Measurements from ENCODE around the gene C1QTNF6. TPM values are rescaled to one million over a fixed set of nuclear protein-coding genes. Genes with fewer than 3 reads are reported as not detected.

The C1QTNF6 gene
- total RNA-seq, 1 donor from 2014 or later: 7.7 TPM

DNA sequence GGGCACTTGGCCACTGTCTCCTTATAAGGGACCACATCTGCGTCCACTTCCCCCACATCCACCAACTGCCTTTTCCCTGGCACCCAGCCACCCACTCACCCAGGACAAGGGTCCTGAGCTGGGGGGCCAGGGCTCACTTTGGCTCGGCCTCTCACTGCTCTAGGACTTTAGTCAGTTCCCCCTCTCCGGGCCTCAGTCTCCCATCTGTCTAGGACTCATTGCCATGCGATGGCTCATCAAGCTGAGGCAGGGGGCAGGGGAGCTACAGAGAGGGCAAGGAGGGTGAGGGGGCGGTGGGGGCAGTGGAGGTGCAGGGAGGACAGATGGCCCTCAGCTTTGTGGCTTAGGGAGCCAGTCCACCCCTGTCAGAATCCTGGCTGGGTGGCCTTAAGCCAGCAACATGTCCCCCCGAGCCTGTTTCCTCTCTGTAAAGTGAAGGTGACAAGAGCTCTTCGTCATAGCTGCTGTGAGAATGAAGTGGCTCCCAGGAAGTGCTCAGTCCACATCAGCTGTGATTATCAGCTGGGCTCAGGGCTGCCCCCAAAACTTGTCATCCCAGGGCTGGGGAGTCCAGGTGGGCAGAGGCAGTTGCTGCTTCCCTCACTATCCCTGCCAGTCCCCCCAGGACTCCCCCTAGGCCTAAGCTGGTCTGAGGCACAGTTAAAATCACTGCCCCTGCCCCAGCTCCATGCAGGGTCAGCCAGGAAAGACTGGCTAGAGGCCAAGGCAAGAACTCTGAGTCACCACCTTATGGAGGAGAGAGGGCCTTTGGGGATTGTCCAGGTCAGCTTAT is 41.2 kb upstream of the C1QTNF6 start:
- intact Hi-C loops (cut with micrococcal nuclease): no loop called here
- H3K4me3 Mint-ChIP-seq (ENCODE audit: low read depth): peak overlapping the region; percentile 74
- no peaks in the 10 kb centered on the region for H3K27me3 Mint-ChIP-seq (ENCODE audit: low read depth)
- H3K9me3 Mint-ChIP-seq: no peaks in the 10 kb centered on the region
- H3K4me1 Mint-ChIP-seq (ENCODE audit: low read depth): peaks cover 80% of the 10 kb centered on the region
- no peak for DNase-seq (ENCODE audit: low spot score)
- H3K27ac Mint-ChIP-seq: peak overlapping the region; percentile 95
- H3K36me3 Mint-ChIP-seq (ENCODE audit: low read depth): peaks cover 87% of the 10 kb centered on the region

DNA sequence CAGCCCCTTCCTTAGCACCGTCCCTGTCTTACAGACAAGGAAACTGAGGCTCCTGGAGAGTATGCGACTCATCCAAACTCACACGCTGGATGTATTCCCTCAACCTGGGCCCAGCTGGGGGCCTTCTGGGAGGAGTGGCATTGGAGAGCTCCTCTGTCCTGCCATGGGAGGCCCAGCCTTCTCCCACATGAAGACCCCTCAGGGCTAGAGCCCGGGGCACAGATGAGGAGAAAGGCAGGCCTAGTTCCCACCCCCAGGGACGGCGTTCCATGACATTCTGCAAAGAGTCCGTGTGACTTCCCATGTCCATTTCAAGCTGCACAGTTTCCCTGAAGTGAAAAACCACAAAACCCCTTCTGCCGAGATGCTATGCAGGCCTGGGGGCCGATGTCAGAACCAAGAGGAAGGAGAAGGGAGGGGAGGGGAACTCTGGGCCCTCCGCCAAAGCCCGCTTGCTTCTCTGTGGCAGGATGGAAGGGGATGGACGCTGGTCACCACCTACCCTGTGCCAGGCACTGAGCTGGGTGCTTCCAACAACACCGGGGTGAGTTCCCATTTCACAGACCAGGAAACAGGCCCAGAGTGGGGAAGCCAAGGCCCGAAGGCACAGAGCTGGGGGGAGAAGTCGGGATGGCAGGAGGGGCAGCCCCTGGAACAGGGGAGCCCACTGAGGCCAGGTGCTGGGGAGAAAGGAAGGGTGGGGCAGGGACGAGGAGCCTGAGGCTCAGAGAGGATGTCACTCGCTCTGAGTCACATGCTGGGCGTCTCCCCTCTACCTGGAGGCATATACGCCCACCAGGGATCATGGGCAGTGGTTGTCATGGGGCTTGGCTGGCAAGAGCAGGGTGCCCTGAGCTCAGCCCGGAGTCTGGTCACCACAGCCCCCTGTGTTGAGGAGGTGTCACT is 40.3 kb upstream of the C1QTNF6 start:
- Mint-ChIP-seq H3K36me3 (ENCODE audit: low read depth) (peaks cover 88% of the 10 kb centered on the region), H3K4me1 (ENCODE audit: low read depth) (peaks cover 81% of the 10 kb centered on the region), H3K27me3 (ENCODE audit: low read depth) (no peaks in the 10 kb centered on the region), H3K9me3 (no peaks in the 10 kb centered on the region), H3K27ac (peak overlapping the region; percentile 95), H3K4me3 (ENCODE audit: low read depth) (peak overlapping the region; percentile 51)
- intact Hi-C loops (cut with micrococcal nuclease): no loop called here
- DNase-seq (ENCODE audit: low spot score): no peak

DNA sequence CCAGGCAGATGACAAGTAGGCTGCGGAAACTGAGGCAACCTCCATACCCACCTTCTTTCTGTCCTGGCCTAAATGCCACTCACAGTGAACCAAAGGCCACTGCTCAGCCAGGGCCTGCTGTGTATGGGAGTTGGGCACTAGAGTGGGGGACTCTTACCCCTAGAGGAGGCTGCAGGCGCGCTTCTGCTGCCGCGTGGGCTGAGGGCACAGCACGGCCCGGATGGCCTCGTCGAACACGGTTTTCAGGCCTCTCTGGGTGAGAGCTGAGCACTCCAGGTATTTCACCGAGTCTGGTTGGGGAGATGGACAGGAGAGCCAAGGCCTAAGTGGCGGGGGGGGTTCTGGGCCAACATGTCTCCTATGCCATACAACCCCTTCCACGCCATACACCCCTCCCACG is 38.5 kb upstream of the C1QTNF6 start:
- H3K27ac Mint-ChIP-seq: peak overlapping the region; percentile 78
- no peak overlapping the region for H3K4me3 Mint-ChIP-seq (ENCODE audit: low read depth)
- H3K36me3 Mint-ChIP-seq (ENCODE audit: low read depth): peaks cover 89% of the 10 kb centered on the region
- peaks cover 83% of the 10 kb centered on the region for H3K4me1 Mint-ChIP-seq (ENCODE audit: low read depth)
- H3K9me3 Mint-ChIP-seq: peaks cover 7% of the 10 kb centered on the region
- no peak for DNase-seq (ENCODE audit: low spot score)
- H3K27me3 Mint-ChIP-seq (ENCODE audit: low read depth): no peaks in the 10 kb centered on the region
- intact Hi-C loops (cut with micrococcal nuclease): no loop called here

DNA sequence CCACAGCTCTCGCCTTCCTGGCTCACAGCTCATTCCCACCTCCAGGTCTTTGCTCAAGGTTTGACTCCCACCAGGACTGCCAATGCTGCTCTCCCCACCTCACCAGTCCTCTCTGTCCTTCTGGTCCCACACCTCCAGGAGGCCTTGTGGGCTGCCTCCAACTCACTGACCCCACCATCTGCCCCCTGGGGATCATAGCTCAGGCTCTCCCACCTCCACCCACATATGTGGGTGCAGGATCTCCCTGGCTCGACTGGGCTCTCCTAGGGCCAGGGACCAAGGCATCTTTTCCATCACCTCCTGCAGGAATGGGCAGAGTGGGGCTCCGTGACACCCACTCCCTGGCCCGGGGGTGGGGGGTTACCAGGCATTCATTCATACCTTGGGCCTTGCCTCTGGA is 38.0 kb upstream of the C1QTNF6 start:
- peak overlapping the region; percentile 78 for H3K27ac Mint-ChIP-seq
- DNase-seq (ENCODE audit: low spot score): no peak
- H3K36me3 Mint-ChIP-seq (ENCODE audit: low read depth): peaks cover 89% of the 10 kb centered on the region
- peaks cover 83% of the 10 kb centered on the region for H3K4me1 Mint-ChIP-seq (ENCODE audit: low read depth)
- H3K4me3 Mint-ChIP-seq (ENCODE audit: low read depth): no peak overlapping the region
- H3K27me3 Mint-ChIP-seq (ENCODE audit: low read depth): no peaks in the 10 kb centered on the region
- intact Hi-C loops (cut with micrococcal nuclease): no loop called here
- H3K9me3 Mint-ChIP-seq: peaks cover 11% of the 10 kb centered on the region

DNA sequence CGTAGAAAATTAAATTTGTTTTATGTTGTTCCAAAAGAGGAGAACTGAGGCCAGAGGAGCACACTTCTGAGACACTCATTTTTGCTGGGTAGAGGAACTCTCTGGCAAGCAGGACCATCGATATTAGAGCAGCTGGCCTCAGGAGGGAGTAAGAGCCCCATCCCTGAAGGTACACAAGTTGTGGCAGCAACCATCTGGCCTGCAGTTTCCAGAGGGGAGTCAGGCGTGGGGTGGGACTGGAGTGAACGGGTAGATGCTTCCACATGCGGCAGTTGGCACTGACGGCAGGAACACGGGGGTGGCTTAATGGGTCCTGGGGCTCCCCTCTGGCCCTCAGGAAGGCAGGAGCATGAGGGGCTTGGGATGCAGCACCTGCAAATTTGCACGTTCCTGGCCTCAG is 37.4 kb upstream of the C1QTNF6 start:
- Mint-ChIP-seq H3K4me3 (ENCODE audit: low read depth) (no peak overlapping the region), H3K9me3 (peaks cover 16% of the 10 kb centered on the region), H3K27me3 (ENCODE audit: low read depth) (no peaks in the 10 kb centered on the region), H3K4me1 (ENCODE audit: low read depth) (peaks cover 83% of the 10 kb centered on the region), H3K36me3 (ENCODE audit: low read depth) (peaks cover 89% of the 10 kb centered on the region), H3K27ac (peak overlapping the region; percentile 74)
- intact Hi-C loops (cut with micrococcal nuclease): no loop called here
- DNase-seq (ENCODE audit: low spot score): no peak

DNA sequence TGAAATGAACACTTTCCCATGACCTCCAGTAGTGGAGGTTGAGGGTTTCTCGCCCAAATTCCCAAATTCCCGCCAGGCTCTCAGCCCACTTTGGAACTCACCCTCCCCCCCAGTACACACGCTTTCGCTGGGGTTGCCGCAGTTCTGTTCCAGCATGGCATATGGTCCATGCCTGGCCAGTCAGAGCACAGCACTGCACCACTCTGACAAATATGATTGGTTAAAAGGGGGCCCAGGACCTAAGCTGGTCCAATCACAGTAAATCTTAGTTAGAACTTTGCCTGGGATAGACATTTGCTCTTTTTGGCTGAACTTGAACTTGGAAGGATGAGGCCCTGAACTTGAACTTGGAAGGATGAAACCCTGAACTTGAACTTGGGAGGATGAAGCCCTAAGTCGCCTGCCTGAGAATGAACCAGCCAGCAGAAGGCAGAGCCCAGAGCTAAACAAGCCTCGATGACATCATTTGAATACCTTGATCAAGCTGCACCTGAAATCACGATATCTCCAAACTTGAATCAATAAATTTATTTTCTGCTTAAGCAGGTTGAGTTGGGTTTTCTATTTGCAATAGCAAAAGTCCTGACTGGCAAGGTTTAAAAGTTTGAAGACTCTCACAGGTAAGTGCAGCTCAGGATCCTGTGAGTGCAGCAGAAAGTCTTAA is 36.8 kb upstream of the C1QTNF6 start:
- Mint-ChIP-seq H3K27me3 (ENCODE audit: low read depth) (no peaks in the 10 kb centered on the region), H3K4me3 (ENCODE audit: low read depth) (no peak overlapping the region), H3K36me3 (ENCODE audit: low read depth) (peaks cover 87% of the 10 kb centered on the region), H3K9me3 (peaks cover 16% of the 10 kb centered on the region), H3K4me1 (ENCODE audit: low read depth) (peaks cover 85% of the 10 kb centered on the region), H3K27ac (peak overlapping the region; percentile 74)
- intact Hi-C loops (cut with micrococcal nuclease): loop anchor here (1.0 kb wide), 1 partner anchor 26 kb away; no protein-coding TSS in a partner anchor
- DNase-seq (ENCODE audit: low spot score): no peak

DNA sequence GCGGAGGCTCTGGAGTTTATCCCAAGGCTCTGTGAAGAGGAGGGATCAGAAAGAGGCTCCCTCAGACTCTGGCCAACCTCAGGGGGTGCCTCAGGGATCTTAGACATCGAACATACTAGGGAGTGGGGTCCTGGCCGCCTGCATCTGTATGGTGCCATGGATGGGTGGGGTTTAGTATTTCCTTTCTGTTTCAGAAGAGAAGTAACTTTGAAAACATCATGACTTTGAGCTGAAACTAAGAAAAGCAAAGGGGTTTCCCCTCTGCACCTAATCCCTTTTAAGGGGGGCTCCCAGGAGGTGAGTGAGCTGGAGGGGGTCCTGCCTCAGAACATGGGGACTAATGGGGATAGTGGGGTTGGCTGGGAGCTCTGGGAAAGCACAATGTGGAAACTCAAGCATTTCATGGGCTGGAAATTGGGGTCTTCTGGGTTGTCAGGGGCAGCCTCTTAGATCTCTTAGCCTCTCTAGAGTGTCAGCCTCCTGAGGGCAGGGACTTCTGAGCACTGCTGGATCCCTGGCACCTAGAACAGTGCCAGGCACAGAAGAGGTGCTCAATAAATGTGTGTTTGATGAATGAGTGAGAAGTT is 36.0 kb upstream of the C1QTNF6 start:
- Mint-ChIP-seq H3K9me3 (peaks cover 16% of the 10 kb centered on the region), H3K27ac (peak overlapping the region; percentile 85), H3K4me3 (ENCODE audit: low read depth) (peak overlapping the region; percentile 43), H3K36me3 (ENCODE audit: low read depth) (peaks cover 82% of the 10 kb centered on the region), H3K4me1 (ENCODE audit: low read depth) (peaks cover 85% of the 10 kb centered on the region), H3K27me3 (ENCODE audit: low read depth) (no peaks in the 10 kb centered on the region)
- DNase-seq (ENCODE audit: low spot score): no peak
- intact Hi-C loops (cut with micrococcal nuclease): loop anchor here (1.0 kb wide), 1 partner anchor 25 kb away; no protein-coding TSS in a partner anchor

DNA sequence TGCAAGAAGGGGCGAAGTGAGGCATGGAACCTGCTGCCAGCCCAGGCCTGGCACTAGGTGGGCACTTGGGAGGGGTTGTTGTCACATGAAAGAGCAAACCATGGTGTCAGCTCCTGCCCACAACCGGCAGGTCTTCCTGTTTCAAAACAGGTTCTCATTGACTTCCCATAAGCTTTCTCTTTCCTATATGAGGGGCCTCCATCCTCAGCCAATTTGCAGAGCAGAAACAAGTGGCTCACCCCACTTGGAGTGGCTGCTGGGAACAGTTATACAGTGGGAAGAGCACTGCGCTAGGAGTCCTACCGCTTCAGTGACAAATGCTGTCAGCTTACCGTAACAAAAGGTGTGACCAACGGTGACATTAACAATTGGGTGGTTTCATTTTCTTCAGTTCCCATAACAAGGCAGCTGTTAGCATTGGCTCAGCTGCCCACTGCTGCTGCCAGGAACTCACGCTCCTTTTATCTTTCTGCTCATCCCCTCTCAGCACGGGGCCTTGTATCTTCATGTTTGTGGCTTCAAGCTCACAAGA is 34.5 kb upstream of the C1QTNF6 start:
- H3K4me1 Mint-ChIP-seq (ENCODE audit: low read depth): peaks cover 83% of the 10 kb centered on the region
- peaks cover 16% of the 10 kb centered on the region for H3K9me3 Mint-ChIP-seq
- peak overlapping the region; percentile 85 for H3K27ac Mint-ChIP-seq
- H3K27me3 Mint-ChIP-seq (ENCODE audit: low read depth): no peaks in the 10 kb centered on the region
- peaks cover 70% of the 10 kb centered on the region for H3K36me3 Mint-ChIP-seq (ENCODE audit: low read depth)
- no peak for DNase-seq (ENCODE audit: low spot score)
- H3K4me3 Mint-ChIP-seq (ENCODE audit: low read depth): no peak overlapping the region
- intact Hi-C loops (cut with micrococcal nuclease): loop anchor here (1.0 kb wide), 1 partner anchor 8 kb away; no protein-coding TSS in a partner anchor

DNA sequence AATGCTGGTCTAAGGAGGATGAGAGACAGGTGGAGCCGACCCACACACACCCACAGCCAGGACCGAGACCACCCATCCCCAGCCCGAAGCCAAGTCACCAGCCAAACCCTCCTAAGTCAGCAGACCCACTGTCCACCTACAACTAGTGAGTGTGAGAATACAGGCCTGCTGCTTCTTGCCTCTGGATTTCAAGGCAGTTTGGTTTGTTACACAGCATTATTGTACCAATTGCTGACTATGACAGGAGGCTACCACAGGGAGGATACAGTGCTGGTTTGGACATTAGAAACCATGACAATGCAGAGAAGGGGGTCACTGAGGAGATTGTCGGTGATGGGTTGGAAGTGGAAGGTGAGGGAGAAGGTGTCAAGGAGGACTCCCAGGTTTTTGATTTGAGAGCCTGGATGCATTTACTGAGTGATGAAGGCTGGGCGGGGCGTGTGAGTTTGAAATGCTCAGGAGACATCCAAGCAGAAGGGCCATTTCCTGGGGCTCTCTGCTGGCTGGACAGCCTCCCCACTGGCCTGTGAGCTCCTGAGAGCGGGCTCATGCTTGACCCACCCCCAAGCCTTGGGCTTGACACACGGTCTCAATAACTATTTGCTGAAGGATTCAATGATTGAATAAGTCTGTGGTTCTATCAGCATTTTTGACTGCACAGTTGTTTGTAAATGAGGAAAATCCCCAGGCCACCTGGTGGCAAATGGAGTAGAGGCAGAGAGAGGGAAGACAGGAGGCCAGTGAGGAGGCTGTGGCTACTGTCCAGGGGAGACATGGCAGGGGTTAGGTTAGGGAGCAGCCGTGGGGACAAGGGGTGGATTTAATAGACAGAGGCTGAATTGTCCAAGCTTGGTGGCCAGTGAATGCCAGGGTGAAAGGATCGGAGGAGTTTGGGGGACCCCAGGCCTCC is 33.6 kb upstream of the C1QTNF6 start:
- intact Hi-C loops (cut with micrococcal nuclease): loop anchor here (1.0 kb wide), 1 partner anchor 9 kb away; no protein-coding TSS in a partner anchor
- H3K4me1 Mint-ChIP-seq (ENCODE audit: low read depth): peaks cover 83% of the 10 kb centered on the region
- H3K27me3 Mint-ChIP-seq (ENCODE audit: low read depth): no peaks in the 10 kb centered on the region
- no peak overlapping the region for H3K4me3 Mint-ChIP-seq (ENCODE audit: low read depth)
- DNase-seq (ENCODE audit: low spot score): no peak
- H3K9me3 Mint-ChIP-seq: peaks cover 16% of the 10 kb centered on the region
- peaks cover 69% of the 10 kb centered on the region for H3K36me3 Mint-ChIP-seq (ENCODE audit: low read depth)
- peak overlapping the region; percentile 85 for H3K27ac Mint-ChIP-seq

DNA sequence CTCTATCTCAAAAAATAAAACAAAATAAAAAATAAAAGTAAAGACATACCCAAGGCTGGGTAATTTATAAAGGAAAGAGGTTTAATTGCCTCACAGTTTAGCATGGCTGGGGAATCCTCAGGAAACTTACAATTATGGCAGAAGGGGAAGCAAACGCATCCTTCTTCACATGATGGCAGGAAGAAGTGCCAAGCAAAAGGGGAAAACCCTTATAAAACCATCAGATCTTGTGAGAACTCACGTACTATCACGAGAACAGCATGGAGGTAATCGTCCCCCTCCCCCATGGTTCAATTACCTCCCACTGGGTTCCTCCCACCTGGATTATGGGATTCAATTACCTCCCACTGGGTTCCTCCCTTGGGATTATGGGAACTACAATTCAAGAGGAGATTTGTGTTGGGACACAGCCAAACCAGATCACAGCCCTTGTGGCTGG is 32.5 kb upstream of the C1QTNF6 start:
- Mint-ChIP-seq H3K9me3 (peaks cover 16% of the 10 kb centered on the region), H3K4me1 (ENCODE audit: low read depth) (peaks cover 78% of the 10 kb centered on the region), H3K27me3 (ENCODE audit: low read depth) (no peaks in the 10 kb centered on the region), H3K36me3 (ENCODE audit: low read depth) (peaks cover 58% of the 10 kb centered on the region), H3K4me3 (ENCODE audit: low read depth) (peak overlapping the region; percentile 69), H3K27ac (peak overlapping the region; percentile 85)
- intact Hi-C loops (cut with micrococcal nuclease): no loop called here
- DNase-seq (ENCODE audit: low spot score): no peak

DNA sequence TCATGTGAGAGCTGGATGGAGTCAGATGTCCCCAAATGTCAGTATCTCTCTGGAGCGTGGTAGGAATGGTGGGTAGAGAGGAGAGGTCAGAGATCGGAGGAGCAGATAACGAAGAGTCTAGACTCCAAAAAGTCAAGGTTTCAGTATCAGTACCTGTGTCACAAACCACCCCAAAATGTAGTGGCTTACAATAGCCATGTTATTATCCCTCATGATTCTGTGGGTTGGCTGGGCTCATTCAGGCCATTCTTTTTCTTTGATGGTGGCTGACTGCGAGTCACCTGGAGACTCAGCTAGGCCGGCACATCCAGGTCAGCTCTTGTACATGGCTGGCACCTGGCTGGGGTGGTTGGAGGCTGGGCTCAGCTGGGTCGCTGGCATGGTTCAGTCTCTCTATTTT is 31.5 kb upstream of the C1QTNF6 start:
- H3K9me3 Mint-ChIP-seq: peaks cover 16% of the 10 kb centered on the region
- no peaks in the 10 kb centered on the region for H3K27me3 Mint-ChIP-seq (ENCODE audit: low read depth)
- H3K36me3 Mint-ChIP-seq (ENCODE audit: low read depth): peaks cover 48% of the 10 kb centered on the region
- peak overlapping the region; percentile 80 for H3K27ac Mint-ChIP-seq
- no peak for DNase-seq (ENCODE audit: low spot score)
- H3K4me3 Mint-ChIP-seq (ENCODE audit: low read depth): peak overlapping the region; percentile 66
- intact Hi-C loops (cut with micrococcal nuclease): loop anchor here (2.0 kb wide), 1 partner anchor 21 kb away; no protein-coding TSS in a partner anchor
- H3K4me1 Mint-ChIP-seq (ENCODE audit: low read depth): peaks cover 70% of the 10 kb centered on the region

Measured in activated T-helper 2 cell treated with anti-CD3 and anti-CD28 coated beads, Interferon-gamma antibody, Interleukin-2, Interleukin-4, amounts not matched to agents 10 μg/mL and 5 μg/mL and 100 μg/mL, durations not matched to agents 14 hours and 24 hours and 36 hours (primary cell).